HPDE6-E6E7 (cell line): Measurements from ENCODE around the gene PIP5K1B.

ENCODE experiments used
- DNase-seq: peaks from one replicate; pipeline ENCODE4 v3.0.0; 2011; ENCODE audit warnings: missing footprints; ENCODE audit errors: extremely low spot score

Gene PIP5K1B

GRCh38 chr9:68738358-68738757, 33.3 kb downstream of the PIP5K1B start:
- DNase-seq: no peak

GRCh38 chr9:68739621-68740174, 34.7 kb downstream of the PIP5K1B start:
- DNase-seq: no peak

GRCh38 chr9:68740561-68740960, 35.5 kb downstream of the PIP5K1B start:
- DNase-seq: no peak

GRCh38 chr9:68741234-68741633, 36.2 kb downstream of the PIP5K1B start:
- DNase-seq: no peak

GRCh38 chr9:68741704-68742332, 36.8 kb downstream of the PIP5K1B start:
- no peak for DNase-seq

- DNase-seq: no peak
These were observed 37.3 kb downstream of the PIP5K1B start for GRCh38 chr9:68742333-68742730.

GRCh38 chr9:68744426-68744825, 39.4 kb downstream of the PIP5K1B start:
- no peak for DNase-seq

- no peak for DNase-seq
These were observed 41.5 kb downstream of the PIP5K1B start for GRCh38 chr9:68746525-68746924.

- DNase-seq: no peak
These were observed 42.0 kb downstream of the PIP5K1B start for GRCh38 chr9:68747043-68747533.

- DNase-seq: no peak
These were observed 44.1 kb downstream of the PIP5K1B start for GRCh38 chr9:68749135-68749534.

GRCh38 chr9:68749579-68750159, 44.6 kb downstream of the PIP5K1B start:
- DNase-seq: no peak

GRCh38 chr9:68750255-68750654, 45.2 kb downstream of the PIP5K1B start:
- no peak for DNase-seq

- DNase-seq: no peak
These were observed 45.7 kb downstream of the PIP5K1B start for GRCh38 chr9:68750786-68751185.

- no peak for DNase-seq
These were observed 46.5 kb downstream of the PIP5K1B start for GRCh38 chr9:68751556-68751955.

- no peak for DNase-seq
These were observed 50.0 kb downstream of the PIP5K1B start for GRCh38 chr9:68755051-68755450.

- DNase-seq: no peak
These were observed 50.7 kb downstream of the PIP5K1B start for GRCh38 chr9:68755752-68756151.

- no peak for DNase-seq
These were observed 55.1 kb downstream of the PIP5K1B start for GRCh38 chr9:68759981-68760673.

GRCh38 chr9:68760674-68761333, 55.8 kb downstream of the PIP5K1B start:
- no peak for DNase-seq

- DNase-seq: no peak
These were observed 57.5 kb downstream of the PIP5K1B start for GRCh38 chr9:68762570-68762969.

GRCh38 chr9:68763104-68763503, 58.1 kb downstream of the PIP5K1B start:
- no peak for DNase-seq

GRCh38 chr9:68768619-68769018, 63.6 kb downstream of the PIP5K1B start:
- DNase-seq: no peak

GRCh38 chr9:68769852-68770251, 64.8 kb downstream of the PIP5K1B start:
- no peak for DNase-seq
